GM18873 (cell line): Measurements from ENCODE around the gene GDF15.

Experiments
- ATAC-seq: cut with Tn5 transposase; IDR thresholded peaks from one replicate; pipeline ENCODE4 v1.9.1; 2021; ENCODE audit warnings: mild to moderate bottlenecking, moderate library complexity, moderate number of reproducible peaks; ENCODE audit not compliant: unreplicated experiment, low FRiP score

Gene GDF15

GRCh38 chr19:18428787-18429674, 43.1 kb downstream of the GDF15 start:
- ATAC-seq: no peak

GRCh38 chr19:18429717-18430416, 43.9 kb downstream of the GDF15 start:
- ATAC-seq: no peak

- ATAC-seq: no peak
These were observed 44.6 kb downstream of the GDF15 start for GRCh38 chr19:18430417-18431144.

- no peak for ATAC-seq
These were observed 45.6 kb downstream of the GDF15 start for GRCh38 chr19:18431351-18432197.

- no peak for ATAC-seq
These were observed 46.5 kb downstream of the GDF15 start for GRCh38 chr19:18432275-18433014.

GRCh38 chr19:18433015-18433691, 47.2 kb downstream of the GDF15 start:
- no peak for ATAC-seq

GRCh38 chr19:18433735-18434398, 47.9 kb downstream of the GDF15 start:
- no peak for ATAC-seq

GRCh38 chr19:18434411-18435175, 48.6 kb downstream of the GDF15 start:
- ATAC-seq: no peak

- no peak for ATAC-seq
These were observed 49.4 kb downstream of the GDF15 start for GRCh38 chr19:18435178-18435841.

GRCh38 chr19:18435842-18436670, 50.1 kb downstream of the GDF15 start:
- ATAC-seq: no peak

- no peak for ATAC-seq
These were observed 50.9 kb downstream of the GDF15 start for GRCh38 chr19:18436671-18437490.

GRCh38 chr19:18437491-18438330, 51.8 kb downstream of the GDF15 start, which contains the start of gene ISYNA1:
Gene ISYNA1, minus strand, starts transcription at chr19:18438133. Its CDS starts 154 bp downstream, at chr19:18437979.
- ATAC-seq: no peak

- no peak for ATAC-seq
These were observed 52.5 kb downstream of the GDF15 start for GRCh38 chr19:18438331-18439024.
